Glutamatergic neuron (in vitro differentiated cells): ENCODE results near the gene ARHGEF6. TPM values are rescaled to one million over a fixed set of nuclear protein-coding genes. Genes with fewer than 3 reads are reported as not detected.

Experiments
- DNase-seq: peaks from one replicate; pipeline ENCODE4 v3.0.0; 2022
- H3K27ac Mint-ChIP-seq: one replicate; pipeline ENCODE4 v1.8.0; 2020; ENCODE audit warnings: mild to moderate bottlenecking, mixed read lengths, inconsistent platforms; ENCODE audit not compliant: unreplicated experiment
- H3K27me3 Mint-ChIP-seq: one replicate; pipeline ENCODE4 v1.8.0; 2020; ENCODE audit warnings: mild to moderate bottlenecking, moderate library complexity, mixed read lengths, inconsistent platforms; ENCODE audit not compliant: unreplicated experiment
- H3K36me3 Mint-ChIP-seq: one replicate; pipeline ENCODE4 v1.8.0; 2020; ENCODE audit warnings: mild to moderate bottlenecking, mixed read lengths, inconsistent platforms; ENCODE audit not compliant: unreplicated experiment
- H3K4me1 Mint-ChIP-seq: one replicate; pipeline ENCODE4 v1.8.0; 2020; ENCODE audit warnings: mild to moderate bottlenecking, low read depth, mixed read lengths, inconsistent platforms; ENCODE audit not compliant: unreplicated experiment
- H3K4me3 Mint-ChIP-seq: one replicate; pipeline ENCODE4 v1.8.0; 2020; ENCODE audit warnings: mild to moderate bottlenecking, mixed read lengths, inconsistent platforms; ENCODE audit not compliant: unreplicated experiment
- H3K9me3 Mint-ChIP-seq: one replicate; pipeline ENCODE4 v1.8.0; 2020; ENCODE audit warnings: mild to moderate bottlenecking, moderate library complexity, mixed read lengths, inconsistent platforms; ENCODE audit not compliant: unreplicated experiment
- CTCF ChIP-seq: fragments of 200-600 bp; sonication (generic); IDR thresholded peaks from one replicate; pipeline ENCODE4 v1.5.0; 2021; ENCODE audit not compliant: partially characterized antibody, unreplicated experiment
- total RNA-seq: library from RNA; stranded (reverse); fragmentation: NEBNext Ultra II Directional; extraction: Animal tissue kit (Norgen Biotek cat#: 25700); gene quantifications from one replicate; pipeline ENCODE4 v1.2.1, GENCODE V29; 2021; ENCODE audit not compliant: unreplicated experiment

The ARHGEF6 gene
- total RNA-seq, 1 donor from 2014 or later, result 59.5 TPM

GRCh38 chrX:136784231-136784630, 3.5 kb upstream of the ARHGEF6 start:
- Mint-ChIP-seq H3K27me3 (no peaks in the 10 kb centered on the region), H3K4me1 (peaks cover 7% of the 10 kb centered on the region), H3K27ac (no peak overlapping the region), H3K36me3 (no peaks in the 10 kb centered on the region), H3K9me3 (no peaks in the 10 kb centered on the region), H3K4me3 (no peak overlapping the region)
- TF ChIP-seq CTCF, result no peak
- no peak for DNase-seq

DNA sequence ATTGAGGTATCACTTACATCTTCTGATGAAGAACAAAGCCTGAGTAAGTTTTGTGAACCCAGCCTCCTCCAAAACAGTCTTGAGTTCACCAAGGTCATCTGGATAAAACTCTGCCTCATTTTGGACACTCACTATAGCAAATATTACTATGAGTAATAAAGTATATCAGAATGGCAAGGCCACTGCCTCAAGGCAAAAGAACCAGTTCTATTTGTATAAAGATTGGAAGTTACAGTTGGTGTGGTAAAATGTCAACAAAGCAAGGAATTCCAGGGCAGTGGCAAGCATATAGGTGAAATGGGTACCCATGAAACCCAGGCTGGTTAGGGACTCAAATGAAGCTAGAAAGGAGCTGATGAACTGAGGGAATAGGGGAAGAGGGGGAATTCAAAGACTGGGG, 2.4 kb upstream of the ARHGEF6 start:
- Mint-ChIP-seq H3K27ac (no peak overlapping the region), H3K27me3 (no peaks in the 10 kb centered on the region)
- TF ChIP-seq CTCF, result no peak

DNA sequence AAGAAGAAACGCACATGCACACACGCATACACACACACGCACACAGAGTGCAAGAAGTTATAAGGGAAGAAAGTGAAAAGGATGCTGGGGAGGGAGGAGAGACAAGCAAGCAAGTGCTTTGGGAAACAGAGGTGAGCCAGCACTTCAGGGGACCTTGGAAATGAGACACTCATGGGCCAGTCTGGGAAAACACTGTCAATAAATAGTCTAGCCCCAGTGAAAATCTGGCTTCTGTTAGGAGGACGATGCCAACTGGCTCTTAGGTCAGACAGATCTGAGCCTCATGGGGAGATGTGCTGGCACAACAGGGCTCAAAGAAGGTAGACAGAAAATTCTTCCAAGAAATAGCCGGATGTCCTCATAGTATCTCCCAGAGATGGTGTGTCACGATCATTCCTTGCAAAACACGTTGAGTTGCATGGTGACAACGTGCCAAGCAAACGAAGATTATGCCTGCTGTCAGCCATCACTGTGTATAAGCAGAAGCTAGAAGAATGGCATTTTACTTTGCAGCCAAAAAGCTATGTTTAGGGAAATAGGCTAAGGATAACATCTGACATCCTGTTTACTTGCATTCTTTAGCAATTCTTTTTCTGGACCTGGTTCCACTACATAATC, 557 bp upstream of the ARHGEF6 start:
- TF ChIP-seq CTCF, result no peak
- H3K36me3 Mint-ChIP-seq, result no peaks in the 10 kb centered on the region
- H3K27me3 Mint-ChIP-seq, result peaks cover 3% of the 10 kb centered on the region
- no peak overlapping the region for H3K27ac Mint-ChIP-seq
- no peak for DNase-seq
- no peak overlapping the region for H3K4me3 Mint-ChIP-seq
- H3K9me3 Mint-ChIP-seq, result no peaks in the 10 kb centered on the region
- H3K4me1 Mint-ChIP-seq, result peaks cover 7% of the 10 kb centered on the region

More for the DNA sequence above, 2.4 kb upstream of the ARHGEF6 start:
- H3K9me3 Mint-ChIP-seq, result no peaks in the 10 kb centered on the region
- DNase-seq, result no peak
- H3K4me1 Mint-ChIP-seq, result peaks cover 7% of the 10 kb centered on the region
- H3K4me3 Mint-ChIP-seq, result no peak overlapping the region
- H3K36me3 Mint-ChIP-seq, result no peaks in the 10 kb centered on the region

DNA sequence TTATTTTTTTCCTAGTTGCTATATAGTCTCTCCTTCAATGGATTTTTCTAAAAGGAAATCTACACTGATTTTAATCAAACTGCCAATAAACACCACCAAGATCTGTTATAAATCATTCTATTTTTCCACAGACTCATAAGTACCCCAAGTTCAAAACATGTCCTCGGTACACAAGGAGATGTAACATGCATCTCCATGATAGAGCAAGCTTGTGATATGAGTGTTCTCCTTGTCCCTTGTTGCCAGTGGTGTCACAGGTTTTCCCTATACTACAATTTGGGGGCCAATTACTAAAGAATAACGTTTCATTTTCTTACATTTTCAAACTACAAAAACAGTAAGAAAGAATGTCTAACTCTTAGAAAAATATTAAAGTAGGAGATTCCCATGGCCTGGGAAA, 491 bp downstream of the ARHGEF6 start:
- peaks cover 7% of the 10 kb centered on the region for H3K4me1 Mint-ChIP-seq
- H3K27ac Mint-ChIP-seq, result no peak overlapping the region
- no peak for DNase-seq
- no peaks in the 10 kb centered on the region for H3K36me3 Mint-ChIP-seq
- H3K4me3 Mint-ChIP-seq, result no peak overlapping the region
- no peaks in the 10 kb centered on the region for H3K9me3 Mint-ChIP-seq
- H3K27me3 Mint-ChIP-seq, result peaks cover 3% of the 10 kb centered on the region
- no peak for TF ChIP-seq CTCF

- H3K27me3 Mint-ChIP-seq, result peaks cover 3% of the 10 kb centered on the region
- H3K9me3 Mint-ChIP-seq, result no peaks in the 10 kb centered on the region
- no peaks in the 10 kb centered on the region for H3K36me3 Mint-ChIP-seq
- DNase-seq, result no peak
- H3K27ac Mint-ChIP-seq, result no peak overlapping the region
- no peak for TF ChIP-seq CTCF
- no peak overlapping the region for H3K4me3 Mint-ChIP-seq
- peaks cover 7% of the 10 kb centered on the region for H3K4me1 Mint-ChIP-seq
Observed at GRCh38 chrX:136779346-136779781, 1.4 kb downstream of the ARHGEF6 start.
